HG03520 (cell line): ENCODE data around the gene PPP2CA.
"Not testable (repeated sequence)": the region's sequence is repeated elsewhere in the genome, so short reads cannot be mapped to it uniquely, and the experiment has no call there.

Experiments used
- ATAC-seq: cut with Tn5 transposase; IDR thresholded peaks from one replicate; pipeline ENCODE4 v1.9.1; 2021; ENCODE audit warnings: mild to moderate bottlenecking, moderate library complexity; ENCODE audit not compliant: unreplicated experiment

The PPP2CA gene

GRCh38 chr5:134225780-134226440 lies at the start of gene PPP2CA:
PPP2CA (minus strand) TSS chr5:134226073; CDS start chr5:134225861, 212 bp downstream.
- ATAC-seq, result peak; percentile 78

GRCh38 chr5:134273642-134274395 lies 47.9 kb upstream of the PPP2CA start:
- ATAC-seq, result no peak

DNA sequence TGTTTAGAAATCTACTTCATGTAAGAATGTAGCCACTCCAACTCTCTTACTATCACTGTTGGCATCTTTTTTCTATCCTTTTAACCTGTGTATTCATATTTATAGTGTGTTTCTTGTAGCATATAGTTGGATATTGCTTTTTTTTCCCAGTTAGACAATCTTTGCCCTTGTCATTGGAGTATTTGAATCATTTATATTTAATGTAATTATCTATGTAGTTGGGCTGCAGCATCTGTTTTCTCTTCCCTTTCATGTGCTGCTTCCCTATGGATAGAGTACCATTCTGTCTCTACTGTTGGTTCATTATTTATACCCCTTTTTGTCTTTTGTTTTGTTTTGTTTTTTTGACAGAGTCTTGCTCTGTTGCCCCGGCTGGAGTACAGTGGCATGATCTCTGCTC lies 45.2 kb upstream of the PPP2CA start:
- no peak for ATAC-seq

DNA sequence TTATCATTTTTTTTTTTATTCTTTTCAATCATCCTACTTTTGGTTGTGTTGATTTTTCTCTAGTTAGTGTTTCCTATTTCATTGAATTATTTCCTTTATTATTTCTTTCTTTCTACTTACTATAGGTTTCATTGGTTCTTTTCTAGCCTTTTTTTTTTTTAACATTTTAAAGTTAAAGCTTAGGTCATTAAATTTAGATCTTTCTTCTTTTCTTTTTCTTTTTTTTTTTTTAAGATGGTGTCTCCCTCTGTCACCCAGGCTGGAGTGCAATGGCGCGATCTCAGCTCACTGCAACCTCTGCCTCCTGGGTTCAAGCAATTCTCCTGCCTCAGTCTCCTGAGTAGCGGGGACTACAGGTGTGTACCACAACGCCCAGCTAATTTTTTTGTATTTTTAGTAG lies 43.0 kb upstream of the PPP2CA start:
- ATAC-seq, result no peak

DNA sequence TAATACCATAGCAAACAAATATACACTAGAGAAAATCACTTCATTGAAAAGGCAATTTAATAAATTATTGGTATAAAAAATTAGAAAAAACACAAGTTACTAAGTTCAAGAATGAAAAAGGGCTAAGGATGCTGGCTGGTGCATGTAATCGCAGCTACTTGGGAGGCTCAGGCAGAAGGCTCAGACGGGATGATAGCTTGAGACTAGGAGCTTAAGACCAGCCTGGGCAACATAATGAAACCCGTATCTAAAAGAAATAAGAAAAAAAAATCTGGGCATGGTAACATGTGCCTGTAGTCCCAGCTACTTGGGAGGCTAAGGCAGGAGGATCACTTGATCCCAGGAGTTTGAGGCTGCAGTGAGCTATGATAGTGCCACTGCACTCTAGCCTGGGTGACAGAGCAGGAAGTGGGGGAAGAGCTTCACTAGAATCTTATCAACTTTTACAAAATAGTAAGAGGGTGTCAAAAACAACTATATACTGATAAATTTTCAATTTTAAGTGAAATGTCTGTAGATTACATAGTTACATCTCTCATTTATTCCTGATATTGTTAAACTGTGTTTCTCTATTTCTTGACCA lies 42.2 kb upstream of the PPP2CA start:
- no peak for ATAC-seq

GRCh38 chr5:134267366-134268018 lies 41.6 kb upstream of the PPP2CA start:
- no peak for ATAC-seq

DNA sequence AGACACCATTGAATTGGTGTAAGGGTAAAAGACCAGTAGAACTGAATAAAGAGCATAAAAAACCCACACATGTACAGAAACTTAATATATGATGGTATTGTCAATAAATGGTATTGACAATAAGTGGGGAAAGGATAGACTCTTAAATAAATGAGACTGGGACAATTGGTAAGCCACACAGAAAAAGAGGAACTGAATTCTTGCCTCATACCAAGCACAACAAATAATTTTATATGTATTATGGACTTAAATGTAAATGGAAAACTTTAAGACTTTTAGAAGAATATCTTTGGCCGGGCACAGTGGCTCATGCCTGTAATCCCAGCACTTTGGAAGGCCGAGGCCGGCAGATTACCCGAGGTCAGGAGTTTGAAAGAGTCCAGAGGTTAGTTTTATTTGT lies 37.9 kb upstream of the PPP2CA start:
- no peak for ATAC-seq

DNA sequence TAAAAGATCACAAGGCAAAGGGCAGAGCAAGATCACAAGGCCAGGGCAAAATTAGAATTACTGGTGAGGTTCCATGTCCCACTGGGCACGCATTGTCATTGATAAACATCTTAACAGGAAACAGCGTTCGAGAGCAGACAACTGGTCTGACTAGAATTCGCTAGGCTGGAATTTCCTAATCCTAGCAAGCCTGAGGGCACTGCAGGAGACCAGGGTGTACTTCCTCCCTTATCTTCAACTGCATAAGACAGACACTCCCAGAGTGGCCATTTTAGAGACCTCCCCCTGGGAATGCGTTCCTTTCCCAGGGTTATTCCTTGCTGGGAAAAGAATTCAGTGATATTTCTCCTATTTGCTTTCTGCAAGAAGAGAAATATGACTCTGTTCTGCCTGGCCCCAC lies 36.8 kb upstream of the PPP2CA start:
- not testable (repeated sequence) for ATAC-seq

GRCh38 chr5:134258896-134259295 lies 33.0 kb upstream of the PPP2CA start:
- no peak for ATAC-seq

DNA sequence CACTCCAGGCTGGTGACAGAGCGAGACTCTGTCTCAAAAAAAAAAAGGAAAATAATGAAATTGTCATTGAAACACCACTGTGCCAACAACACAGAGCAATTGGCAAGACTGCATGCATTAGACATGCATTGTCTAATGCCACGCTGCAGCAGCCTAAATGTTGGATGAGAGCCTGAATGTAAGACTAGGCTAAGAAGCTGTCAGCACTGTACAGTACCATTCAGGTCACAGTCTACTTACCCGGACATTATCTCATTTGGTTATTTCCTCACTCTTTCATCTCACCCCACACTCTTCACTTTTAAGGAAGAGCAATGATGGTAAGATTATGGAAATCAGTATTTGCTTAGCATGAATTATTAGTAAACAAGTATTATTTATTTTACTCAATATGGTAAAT lies 31.3 kb upstream of the PPP2CA start:
- ATAC-seq, result no peak

- ATAC-seq, result no peak
These were observed 29.7 kb upstream of the PPP2CA start for GRCh38 chr5:134255418-134256150.

DNA sequence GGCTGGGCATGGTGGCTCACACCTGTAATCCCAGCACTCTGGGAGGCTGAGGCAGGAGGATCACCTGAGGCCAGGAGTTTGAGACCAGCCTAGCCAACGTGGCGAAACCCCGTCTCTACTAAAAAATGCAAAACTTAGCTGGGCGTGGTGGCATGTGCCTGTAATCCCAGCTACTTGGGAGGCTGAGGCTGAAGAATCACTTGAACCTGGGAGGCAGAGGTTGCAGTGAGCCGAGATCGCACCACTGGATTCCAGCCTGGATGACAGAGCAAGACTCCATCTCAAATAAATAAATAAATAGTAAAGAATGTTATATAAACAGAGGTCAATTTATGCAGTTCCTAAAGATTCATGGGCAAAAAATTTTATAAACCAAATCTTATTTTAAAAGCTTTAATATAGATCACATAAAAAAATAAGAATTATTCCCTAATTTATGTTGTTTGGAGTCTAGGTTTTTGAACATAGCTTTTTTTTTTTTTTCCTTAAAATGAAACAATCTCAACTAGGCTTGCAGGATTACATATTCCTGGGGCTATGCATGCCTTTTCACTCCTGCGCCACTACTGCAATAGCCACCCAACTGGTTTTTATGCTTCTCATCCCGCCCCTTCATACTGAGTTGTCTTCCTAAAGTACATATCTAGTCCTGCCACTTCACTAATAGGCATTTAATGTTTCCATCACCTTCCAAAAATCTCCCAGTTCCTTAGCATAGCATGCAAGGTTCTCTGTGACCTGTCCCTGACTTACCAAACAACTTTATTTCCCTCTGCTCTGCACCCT lies 27.7 kb upstream of the PPP2CA start:
- ATAC-seq, result not testable (repeated sequence)

- no peak for ATAC-seq
These were observed 26.8 kb upstream of the PPP2CA start for GRCh38 chr5:134252671-134253070.

DNA sequence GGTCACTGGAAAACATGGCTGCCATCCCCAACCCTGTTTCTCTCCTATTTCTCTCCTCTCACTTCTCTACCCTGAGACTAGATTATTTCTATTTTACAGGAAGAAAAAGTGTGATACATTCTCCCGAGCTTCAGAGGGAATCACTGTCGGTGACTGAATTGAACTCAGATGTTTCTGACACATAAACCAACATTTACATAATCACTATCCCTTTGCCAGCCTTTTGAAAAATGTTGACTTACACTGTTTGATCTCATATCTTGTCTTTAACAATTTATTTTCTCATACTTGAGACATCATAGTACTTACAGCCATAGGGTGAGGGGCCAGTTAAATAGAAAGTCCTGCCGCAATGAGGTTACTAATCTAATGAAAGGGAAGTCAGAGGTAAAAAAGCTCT lies 25.1 kb upstream of the PPP2CA start:
- no peak for ATAC-seq

DNA sequence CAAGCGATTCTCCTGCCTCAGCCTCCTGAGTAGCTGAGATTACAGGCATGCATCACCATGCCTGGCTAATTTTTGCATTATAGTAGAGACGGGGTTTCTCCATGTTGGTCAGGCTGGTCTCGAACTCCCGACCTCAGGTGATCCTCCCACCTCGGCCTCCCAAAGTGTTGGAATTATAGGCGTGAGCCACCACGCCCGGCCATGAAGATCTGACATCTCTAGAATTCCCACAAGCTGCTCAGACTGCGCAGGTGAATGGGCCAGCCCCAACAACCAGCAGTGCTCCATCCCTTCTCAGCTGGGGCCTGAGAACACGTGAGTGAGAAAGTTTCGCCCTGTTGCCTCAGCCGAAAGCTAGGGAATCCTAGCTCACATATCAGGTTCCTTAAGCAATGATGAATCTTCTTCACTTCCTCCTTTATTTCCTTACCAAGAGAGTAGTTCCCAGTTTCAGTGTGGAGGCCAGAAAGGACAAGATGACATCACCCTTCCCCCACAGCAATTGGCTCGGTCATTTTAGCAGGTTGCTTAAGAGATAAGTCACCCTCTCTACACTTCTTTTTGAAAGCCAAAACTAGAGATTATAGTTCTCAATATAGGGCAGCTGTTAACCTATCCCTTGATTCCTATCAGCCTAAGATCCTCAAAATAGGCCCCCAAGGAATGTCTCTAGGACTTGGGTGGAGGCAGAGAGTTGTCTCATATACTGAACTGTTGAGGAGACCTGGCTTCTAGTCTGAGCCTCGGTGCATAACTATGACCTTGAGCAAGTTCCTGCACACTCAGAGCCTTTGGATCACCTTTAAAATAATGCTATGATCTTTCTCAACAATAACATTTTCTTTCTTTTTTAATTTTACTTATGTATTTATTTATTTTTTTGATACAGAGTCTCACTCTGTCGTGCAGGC lies 23.9 kb upstream of the PPP2CA start:
- ATAC-seq, result no peak

- ATAC-seq, result no peak
These were observed 22.4 kb upstream of the PPP2CA start for GRCh38 chr5:134248256-134248655.

DNA sequence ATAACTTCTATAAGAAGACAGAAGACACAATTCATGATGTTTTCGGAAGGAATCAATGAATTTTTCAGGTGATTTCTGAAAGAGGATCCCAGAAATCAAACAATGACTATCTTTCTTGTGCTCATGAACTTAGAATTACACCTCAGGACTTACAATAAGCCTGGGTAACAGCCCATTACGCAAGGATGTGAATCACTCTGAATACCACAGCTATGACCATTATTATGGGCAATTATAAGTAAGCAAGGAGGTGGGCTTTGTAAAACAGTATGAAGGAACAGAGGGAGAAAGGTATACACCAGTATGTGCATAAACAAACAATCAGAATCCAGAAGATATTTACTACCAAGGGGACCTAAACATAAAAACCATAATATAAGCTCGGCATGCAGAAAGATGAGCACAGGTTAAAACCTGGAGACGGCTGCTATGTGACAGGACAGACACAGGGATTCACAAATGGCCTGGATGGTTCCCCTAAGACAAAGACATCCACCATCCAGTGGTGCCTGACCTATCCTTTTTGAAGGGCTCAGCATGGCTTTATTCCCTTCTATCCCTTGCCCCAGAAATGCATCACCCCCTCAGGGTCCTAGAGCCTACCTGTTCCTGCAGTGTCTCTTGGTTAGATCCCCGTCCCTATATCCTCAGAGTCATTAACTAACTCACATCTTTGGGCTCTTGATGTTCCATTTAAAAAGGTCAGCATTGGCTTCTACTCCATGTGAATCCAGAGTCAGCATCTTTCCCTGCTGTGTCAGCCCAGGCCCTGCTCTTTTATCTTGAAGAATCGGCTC lies 21.8 kb upstream of the PPP2CA start:
- no peak for ATAC-seq

DNA sequence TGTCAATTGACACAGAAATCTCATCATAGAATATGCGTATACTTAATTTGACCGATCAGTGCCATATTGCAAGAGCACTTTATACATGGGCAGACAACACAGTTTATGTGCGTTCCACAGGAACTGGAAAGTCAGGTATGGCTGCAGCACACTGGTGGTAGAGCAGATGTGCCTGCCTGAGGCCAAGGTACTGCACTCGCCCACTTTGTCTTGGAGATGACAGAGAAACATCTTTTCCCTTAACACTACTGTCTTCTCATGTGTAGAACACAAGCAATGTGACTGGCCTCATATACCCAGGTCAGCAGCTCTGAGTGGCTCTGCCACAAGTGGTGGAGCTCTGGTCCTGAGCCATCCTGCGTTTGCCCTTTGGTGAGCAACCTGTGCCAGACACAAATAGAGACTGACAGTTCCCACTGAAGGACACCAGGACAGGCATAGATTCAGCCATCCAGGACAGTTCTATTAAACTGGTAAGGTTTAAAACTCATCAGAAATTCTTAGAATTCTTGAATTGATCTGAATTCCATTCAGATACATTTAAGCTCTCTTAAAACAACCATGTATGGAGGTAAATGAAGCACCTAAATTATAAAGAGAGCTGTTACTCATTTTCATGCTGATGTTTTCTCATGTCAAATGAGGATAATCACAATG lies 21.0 kb upstream of the PPP2CA start:
- no peak for ATAC-seq
